HG03432 (cell line): ENCODE measurements around the gene ZNF664.

Experiments
- ATAC-seq: cut with Tn5 transposase; IDR thresholded peaks from one replicate; pipeline ENCODE4 v1.9.1; 2021; ENCODE audit warnings: mild to moderate bottlenecking, moderate library complexity; ENCODE audit not compliant: unreplicated experiment

The ZNF664 gene

DNA sequence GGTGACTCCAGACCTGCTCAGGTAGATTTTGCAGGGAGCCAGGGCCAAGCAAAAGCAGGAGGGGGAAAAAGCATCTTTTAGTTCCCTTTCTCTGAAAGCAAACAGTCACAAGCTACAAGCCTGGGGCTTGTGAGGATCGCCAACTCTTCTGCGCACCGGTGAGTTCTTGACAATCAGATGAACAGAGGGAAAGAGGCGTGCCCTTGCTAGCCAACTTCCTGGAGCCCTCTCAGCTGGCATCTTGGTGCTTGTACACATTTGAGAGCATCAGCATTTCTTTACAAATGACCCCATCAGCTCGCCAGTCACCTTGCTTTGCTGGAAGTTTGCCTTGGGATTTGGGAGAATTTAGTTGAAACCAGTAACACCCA lies 55.5 kb downstream of the ZNF664 start:
- ATAC-seq: no peak

DNA sequence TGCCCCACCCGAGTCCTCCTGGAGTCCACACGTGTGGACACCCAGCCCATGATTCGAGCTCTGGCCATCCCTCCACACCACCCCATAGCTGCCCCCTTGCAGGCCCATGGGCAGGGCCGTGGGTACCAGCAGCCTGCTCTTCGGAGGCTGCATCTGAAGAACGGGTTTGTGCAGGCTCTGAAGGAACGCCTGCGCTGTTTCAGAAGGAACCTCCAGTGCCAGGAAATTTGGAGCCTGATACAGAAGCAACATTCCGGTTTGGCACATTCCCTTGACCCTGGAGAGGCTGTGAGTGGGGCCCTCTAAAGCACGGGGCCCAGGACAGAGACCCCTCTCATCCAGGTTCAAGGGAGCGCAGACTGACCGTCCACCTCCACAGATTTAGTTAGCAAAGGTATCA lies 57.0 kb downstream of the ZNF664 start:
- no peak for ATAC-seq

DNA sequence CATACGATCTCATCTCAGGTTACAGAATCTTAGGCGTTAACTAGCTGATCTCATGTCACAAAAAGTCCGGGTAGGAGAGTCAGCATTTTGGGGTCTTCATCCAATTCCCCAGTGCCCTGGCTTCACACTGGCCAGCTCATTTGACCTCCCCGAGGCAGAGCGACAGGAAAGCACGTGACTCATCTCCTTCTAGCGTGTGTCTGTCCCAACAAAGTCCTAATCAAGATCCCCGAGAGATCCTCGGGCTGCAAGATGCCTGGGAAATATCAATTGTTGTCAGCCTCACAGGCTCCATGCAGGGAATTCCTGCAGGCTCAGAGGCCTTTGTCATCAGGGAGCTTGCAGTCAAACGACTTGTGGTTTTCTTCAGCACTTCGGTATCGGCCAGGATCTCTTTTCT lies 57.5 kb downstream of the ZNF664 start:
- no peak for ATAC-seq

DNA sequence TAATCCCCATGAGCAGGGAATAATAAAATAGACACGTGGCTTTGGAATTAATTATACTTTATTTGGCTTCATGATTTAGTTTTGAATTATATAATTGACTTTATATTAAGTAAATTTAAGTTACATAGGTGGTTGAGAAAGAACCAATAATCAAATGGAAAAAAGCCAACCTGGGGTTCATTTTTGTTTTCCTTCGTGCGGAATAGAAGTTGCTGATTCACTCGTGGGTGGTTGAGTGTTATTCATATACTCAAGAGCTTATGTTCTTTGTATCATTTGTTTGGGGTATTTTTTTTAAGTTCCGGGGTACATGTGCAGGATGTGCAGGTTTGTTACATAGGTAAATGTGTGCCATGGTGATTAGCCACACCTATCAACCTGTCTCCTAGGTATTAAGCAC lies 58.0 kb downstream of the ZNF664 start:
- no peak for ATAC-seq

DNA sequence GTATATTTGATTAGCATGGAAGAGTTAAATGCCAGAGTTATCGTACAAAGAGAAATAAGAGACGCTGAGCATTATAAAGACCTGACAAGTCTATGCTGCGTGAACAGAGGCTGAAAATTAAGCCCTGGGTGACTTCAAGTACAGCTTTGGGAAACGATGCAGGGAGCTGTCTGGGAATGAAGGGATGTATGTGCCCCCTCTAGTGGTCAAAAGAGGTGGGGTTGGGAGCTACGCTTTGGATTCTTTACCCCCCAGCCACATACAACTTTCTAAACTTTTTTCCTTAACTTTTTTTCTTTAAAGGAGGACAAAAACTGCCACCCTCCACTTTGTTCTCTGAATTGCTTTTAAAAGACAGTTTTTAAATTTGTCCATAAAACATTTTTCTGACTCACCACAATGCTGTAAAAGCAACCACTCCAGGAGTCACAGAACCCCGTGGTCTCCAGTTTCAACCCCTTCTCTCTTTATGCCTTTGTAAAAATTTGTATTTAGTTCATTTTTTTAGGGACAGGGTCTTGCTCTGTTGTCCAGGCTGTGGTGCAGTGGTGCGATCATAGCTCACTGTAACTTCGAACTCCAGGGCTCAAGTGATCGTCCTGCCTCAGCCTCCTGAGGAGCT lies 59.4 kb downstream of the ZNF664 start:
- ATAC-seq: no peak

DNA sequence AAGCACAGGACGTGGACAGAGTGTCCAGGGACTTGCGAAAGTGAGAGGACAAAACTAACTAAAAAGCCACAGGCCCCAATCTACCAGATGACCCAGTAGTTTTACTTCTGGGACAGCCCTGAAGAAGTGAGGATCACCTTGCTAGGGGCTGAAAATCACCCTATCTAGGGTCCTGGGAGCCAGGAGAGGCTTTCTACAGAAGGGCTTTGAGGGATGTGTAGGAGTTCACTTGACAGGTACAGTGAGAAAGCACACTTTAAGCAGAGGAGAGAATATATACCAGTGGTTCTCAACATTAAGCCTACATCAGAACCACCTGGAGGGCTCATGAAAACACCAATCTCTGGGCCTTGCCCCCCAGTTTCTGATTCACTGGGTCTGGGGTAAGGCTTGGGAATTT lies 60.8 kb downstream of the ZNF664 start:
- ATAC-seq: no peak

DNA sequence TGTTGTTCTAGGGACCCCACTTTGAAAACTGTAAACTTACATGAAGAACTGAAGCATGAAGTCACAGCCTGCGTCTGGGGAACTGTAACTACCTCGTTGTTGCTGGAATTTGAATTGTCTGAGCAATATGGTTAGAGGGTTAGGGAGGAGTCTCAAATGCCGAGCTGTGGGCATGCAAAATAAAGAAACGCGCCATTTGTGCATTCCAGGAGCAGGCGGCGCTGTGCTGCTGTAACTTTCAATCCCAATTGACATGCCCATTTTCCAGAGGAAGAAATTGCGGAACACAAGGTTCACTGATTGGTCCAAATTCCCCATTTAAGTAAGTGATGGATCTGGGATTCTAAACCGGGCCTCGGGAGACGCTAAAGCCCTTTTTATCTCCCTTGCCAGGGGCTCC lies 61.3 kb downstream of the ZNF664 start:
- no peak for ATAC-seq

DNA sequence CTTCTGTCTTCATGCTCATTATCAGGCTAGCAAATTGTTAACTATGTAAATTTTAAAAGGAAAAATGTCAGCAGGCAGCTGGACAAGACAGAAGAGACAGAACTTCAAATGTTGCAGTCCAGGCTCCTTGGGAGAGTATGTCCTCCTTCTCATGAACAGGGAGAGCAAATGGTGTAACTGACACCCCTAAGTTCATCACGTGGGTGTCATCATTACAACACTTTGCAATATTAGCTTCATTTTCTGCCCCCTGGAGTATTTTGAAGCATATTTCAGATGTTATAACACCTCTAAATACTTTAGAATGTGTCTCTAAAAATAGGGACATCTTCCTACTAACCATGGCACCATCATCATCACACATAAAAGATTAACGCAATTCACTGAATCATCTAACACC lies 62.1 kb downstream of the ZNF664 start:
- no peak for ATAC-seq

DNA sequence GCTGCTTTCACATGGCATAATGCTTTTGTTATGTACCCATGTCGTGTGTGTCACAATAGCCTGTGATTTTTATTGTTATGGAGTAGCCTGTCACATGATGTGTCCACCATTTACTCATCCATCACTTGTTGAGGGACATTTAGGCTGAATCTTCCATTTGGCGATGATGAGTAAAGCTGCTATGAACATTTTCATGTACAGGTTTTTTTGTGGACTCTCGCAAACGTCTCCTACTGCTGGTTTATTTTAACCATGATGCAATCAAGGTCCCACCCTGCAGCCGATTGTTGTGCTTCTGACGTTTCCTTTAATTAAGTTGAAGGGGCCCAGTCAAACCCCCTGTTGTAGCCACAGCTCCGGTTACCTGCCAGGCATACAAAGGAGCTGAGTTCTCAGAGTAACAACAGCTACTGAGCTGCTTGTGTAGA lies 63.2 kb downstream of the ZNF664 start:
- no peak for ATAC-seq

DNA sequence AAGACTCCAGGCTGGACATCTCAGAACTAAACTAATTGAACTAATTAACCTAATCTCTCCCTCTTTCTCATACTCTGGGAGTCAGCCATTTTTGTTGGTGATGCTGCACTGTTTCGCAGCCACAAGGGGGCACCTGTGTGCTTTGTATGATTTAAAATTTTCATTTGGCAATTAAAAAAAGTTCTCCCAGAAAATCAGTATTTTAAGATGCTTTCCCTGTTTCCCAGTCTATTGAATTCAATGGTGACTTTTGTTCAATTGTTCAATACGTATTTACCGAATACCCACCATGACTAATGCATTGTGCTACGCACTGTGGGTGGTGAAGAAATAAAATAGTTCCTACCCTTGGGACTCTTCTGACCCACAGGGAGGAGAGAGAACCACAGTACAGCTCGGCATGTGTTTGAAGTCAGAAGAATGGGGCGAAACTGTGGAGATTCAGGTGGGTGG lies 63.7 kb downstream of the ZNF664 start:
- ATAC-seq: no peak

DNA sequence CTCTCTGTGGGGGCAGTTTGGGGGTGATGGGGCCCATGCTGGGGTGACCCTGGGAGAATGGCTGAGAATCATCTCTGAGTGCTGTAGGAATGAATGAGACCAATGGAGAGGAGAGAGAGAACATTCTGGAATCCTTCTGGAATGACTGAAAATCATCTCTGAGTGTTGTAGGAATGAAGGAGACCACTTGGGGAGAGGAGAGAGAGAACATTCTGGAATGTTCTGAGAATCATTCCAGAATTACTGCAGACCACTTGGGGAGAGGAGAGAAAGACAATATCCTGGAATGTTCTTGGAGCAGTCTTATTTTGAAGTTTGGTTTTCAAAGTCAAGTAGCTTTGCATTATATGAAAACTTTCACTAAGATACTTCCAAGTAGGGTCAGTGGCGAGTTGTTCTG lies 64.3 kb downstream of the ZNF664 start:
- ATAC-seq: no peak

DNA sequence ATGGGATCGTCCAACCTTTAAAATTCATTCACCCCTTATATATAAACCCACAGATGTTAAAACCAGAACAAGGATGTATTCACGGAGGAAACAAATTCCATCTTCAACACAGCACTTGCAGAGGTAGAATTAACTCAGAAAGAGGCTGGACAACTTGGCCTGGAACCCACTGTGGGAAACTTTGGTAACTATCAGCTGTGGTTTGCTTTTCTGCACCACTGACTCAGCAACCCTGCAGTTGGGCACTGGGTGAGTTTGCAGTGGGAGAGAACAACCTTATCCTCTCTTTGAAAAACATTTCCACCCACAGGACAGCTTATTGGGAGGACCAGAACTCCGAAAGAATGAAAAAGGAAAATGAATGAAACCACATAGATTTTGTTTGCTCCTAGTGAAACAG lies 66.3 kb downstream of the ZNF664 start:
- ATAC-seq: no peak

DNA sequence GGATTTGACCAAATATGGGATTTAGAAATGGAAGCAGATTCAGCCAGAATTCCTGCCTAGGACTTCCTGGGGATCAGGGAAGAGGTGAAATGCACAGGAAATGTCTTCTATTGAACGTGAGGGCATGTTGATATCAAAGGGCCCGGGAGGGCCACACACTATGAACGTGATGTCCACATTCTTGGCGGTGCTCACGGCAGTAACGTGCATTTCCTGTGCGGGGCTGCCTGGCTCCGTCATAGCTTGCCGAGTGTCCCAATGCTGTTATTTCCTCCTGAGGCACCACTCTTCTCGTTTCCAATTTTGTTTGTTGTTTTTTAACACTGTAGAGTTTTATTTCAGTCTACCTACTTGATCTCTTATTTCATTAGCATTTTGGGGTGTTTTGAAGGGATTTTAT lies 67.3 kb downstream of the ZNF664 start:
- ATAC-seq: no peak

DNA sequence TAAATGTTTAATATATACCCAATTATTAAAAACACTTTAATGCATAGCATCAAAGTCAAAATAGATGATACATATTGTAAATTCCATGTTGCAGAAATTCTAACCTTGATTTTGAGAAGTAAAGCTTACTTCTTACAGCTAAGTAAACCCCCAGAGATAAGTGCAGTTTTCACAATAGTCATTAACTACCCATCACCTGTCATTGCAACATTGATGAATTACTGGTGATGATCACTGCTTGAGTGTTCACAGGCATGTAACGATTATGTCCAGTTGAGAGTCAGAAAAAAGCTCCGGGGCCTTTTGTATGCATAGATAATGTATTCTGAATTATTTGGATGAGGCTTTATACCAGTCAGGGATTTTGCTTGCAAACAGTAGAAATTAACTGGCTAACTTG lies 67.7 kb downstream of the ZNF664 start:
- ATAC-seq: no peak

DNA sequence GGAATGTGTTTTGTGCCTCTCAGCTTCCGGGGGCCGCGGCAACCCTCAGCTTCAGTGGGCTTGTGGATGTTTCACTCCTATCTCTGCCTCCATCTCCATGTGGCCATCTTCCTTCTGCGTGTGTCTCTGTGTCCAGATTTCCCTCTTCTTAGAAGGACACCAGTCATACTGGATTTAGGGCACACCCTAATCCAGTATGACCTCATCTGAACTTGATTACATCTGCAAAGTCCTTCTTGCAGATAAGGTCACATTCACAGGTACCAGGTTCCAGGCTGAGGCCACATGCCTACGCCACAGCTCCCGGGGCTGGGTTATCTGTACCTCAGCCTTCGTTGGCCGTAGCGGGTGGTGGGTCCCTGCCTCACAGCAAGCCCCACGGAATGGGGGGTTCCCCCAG lies 68.9 kb downstream of the ZNF664 start:
- no peak for ATAC-seq

DNA sequence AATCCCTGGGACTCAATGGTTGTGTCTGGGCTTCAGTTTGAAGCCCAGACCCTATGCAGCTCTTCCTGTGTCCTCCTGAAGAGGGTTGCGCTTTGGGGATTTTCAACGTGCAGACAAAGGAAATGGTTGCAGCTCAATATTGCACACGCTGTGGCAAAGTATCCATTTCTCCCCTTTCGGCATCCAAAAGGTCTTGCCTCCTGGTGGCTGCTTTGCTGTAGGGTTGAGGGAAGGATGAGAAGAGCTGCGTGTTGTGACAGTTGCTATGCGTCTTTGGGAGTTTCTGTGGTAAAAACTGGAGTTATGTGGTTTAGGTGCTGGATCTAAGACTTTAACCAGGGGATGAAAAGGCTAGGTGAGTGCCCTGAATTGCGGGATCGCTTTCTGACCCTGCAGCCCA lies 71.0 kb downstream of the ZNF664 start:
- ATAC-seq: no peak

DNA sequence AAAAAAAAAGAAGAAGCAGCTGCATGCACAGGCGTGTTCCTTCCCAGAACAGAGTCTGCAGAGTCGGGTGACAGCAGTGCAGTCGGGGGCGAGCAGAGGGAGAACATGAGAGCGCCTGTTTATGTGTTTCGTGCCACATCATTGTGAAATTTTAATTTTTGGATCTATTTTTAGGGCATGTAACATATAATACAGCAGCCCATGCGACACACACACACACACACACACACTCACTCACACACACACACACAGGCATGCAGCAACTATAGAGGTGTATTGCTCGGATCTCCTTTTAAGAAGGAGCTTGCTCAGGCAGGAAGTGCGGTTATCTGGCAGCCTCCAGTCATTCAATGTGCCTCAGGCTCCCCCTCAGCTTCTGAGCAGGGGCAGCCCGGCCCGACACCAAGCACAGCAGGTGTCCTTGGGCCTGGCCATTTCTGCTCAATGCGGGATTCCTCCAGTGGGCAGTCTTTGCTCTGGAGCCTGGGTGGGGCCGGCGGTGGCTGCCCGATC lies 71.8 kb downstream of the ZNF664 start:
- no peak for ATAC-seq

DNA sequence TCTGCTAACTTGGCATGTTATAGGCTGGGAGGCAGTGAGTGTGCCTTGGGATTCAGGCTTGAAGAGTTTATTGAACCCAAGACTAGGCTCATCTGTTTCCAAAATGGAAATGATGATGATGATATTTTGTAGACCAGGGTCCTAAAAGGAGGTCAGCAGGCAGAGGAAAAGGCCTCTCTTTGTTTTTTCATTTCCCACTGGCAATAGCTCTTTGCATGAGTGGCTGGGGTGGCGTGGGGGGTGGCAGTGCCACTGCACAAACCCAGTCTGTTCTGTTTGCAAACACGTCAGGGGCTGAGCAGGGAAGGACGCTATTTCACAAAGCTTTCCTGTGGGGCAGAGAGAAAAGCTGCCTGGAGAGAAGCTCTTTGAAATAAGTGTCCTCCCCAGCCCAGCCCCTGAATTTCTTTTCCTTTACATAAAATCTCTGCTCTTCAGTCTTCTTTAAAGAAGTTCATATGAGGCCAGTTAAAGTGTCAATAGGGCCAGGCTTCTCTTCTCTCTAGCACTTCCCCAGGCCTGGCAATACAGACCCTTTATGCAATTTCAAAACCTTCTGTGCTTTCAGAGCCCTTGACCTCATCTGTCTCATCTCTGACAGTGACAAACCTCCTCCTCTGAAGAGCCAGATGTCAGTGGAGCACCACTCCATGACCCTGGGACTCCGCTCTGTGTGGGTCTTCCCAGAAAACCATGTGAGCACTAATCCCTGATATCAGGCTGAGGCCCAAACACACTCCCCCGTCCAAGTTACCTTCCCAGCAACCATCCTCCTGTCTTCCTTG lies 72.8 kb downstream of the ZNF664 start:
- no peak for ATAC-seq

DNA sequence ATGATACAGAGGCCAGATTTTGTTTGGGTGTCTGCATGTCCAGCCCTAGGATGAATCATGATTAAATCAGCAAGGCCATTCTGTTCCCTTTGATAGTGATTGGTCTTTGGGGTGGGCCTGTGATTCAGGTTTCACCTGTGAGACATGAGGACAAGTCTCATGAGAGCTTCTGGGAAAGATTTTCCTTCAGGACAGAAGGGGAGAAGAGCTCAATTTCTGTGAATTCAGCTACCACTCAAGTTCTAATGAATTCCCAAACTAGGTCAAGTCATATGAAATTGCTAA lies 73.4 kb downstream of the ZNF664 start:
- no peak for ATAC-seq

DNA sequence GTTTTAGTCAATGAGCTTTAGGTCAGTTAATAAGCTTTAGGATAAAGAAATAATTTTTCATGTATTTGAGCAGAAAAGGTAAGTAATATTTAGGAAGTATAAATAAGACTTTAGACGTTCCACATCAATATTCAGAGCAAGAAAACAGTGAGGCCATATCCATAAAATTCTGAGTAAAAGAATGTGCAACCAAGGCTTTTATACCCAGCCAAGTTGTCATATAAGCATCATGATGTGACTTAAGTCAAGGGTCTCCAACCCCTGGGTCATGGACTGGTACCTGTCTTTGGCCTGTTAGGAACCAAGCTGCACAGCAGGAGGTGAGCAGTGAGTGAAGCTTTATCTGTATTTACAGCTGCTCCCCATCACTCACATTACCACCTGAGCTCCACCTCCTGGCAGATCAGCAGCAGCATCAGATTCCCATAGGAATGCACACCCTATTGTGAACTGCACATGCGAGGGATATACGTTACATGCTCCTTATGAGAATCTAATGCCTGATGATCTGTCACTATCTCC lies 74.1 kb downstream of the ZNF664 start:
- ATAC-seq: no peak

DNA sequence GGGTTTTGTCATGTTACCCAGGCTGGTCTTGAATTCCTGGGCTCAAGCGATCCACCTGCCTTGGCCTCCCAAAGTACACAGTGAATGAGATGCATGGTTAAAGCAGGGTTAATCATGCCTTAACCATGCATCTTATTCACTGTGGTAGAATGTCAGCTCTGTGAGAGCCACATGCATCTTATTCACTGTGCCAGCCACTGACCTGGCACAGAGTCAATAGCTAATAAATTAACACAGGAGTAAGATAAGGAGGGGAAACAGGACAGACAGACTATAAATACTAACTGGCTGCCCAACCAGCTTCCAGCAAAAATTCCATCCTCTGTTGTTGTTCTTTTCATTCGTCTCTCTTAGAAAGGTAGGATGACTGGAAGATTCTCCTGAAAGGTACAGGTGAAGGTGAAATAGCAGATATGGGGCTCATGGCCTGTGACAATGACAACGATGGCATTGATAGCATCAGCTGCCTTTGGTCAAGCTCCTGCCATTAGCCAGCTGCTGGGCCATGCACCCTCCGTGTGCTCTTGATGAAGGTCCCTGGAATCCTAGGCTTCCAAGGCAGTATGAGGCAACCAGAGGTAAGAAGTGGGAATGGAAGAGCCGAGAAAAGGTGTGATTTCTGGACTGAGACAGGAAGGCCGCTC lies 76.6 kb downstream of the ZNF664 start:
- ATAC-seq: no peak

DNA sequence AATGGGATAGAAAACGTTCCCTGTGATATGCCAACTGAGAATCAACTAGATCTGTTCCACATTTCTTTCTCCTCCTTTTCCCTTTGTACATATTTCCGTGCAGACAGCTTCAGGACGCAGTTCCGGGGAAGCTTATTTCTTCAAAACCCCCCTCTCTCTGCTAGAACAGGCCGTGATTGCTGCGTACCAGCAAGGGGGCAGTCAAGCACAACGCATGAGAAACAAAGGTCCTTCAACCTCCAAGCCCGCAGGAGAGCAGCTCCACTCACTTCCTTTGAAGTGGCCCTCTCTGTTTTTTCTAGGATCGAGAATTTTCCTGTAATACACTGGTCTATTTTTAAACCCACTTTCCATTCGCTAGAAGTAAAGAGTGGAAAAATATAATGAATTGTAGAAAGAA lies 80.8 kb downstream of the ZNF664 start:
- no peak for ATAC-seq
